ENCODE data around the gene LASP1. TPM values are rescaled to one million over a fixed set of nuclear protein-coding genes. Genes with fewer than 3 reads are reported as not detected.
A peak's percentile ranks its signal among the peaks of the same experiment; 100 is the strongest.

Gene LASP1
- total RNA-seq, 1 donor from 2014 or later, result 69.0 TPM

DNA sequence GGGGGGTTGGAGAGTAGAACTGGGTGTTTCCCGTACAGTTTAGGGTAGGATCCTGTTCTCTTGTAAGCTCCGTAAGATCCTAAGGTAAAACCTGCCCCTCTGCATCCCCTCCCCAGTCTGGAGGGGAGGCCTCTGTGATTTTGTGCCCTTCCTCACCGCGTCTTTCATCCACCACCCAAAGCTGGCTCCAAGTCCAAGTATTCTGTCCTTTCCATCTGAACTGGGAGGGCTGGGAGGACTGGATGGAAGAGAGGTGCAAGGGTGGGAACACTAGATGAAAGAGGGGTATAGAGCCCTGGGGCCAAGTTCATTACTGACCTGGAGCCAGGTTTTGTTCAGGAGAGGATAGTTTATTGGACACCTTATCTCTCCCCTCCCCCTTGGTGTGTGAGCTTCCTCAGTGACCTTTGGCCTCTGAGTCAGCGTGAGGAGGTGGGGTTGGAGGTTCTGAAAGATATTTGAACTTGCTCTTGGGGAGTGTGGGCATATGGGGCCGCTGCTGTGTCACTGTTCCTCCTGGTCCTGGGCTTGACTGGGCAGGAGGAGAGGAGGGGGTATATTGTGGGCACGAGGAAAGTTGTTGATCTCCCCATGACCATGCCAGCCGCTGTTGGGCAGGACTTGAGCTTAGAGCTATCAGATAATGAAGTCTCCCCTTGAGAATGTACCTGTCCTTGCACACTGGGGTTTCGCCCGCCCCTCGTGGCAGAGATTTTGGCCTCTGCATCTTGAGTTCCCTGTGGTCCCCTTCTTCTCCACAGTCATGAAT is 1.6 kb downstream of the LASP1 start:
- peak in 1 of 2 donors; percentile 41 for TF ChIP-seq POLR2AphosphoS5 (IDR thresholded peaks at IDR 0.05; ENCODE audit: insufficient read depth in 1 of 2, low read depth in 1 of 2)
- TF ChIP-seq, protein P1, sequence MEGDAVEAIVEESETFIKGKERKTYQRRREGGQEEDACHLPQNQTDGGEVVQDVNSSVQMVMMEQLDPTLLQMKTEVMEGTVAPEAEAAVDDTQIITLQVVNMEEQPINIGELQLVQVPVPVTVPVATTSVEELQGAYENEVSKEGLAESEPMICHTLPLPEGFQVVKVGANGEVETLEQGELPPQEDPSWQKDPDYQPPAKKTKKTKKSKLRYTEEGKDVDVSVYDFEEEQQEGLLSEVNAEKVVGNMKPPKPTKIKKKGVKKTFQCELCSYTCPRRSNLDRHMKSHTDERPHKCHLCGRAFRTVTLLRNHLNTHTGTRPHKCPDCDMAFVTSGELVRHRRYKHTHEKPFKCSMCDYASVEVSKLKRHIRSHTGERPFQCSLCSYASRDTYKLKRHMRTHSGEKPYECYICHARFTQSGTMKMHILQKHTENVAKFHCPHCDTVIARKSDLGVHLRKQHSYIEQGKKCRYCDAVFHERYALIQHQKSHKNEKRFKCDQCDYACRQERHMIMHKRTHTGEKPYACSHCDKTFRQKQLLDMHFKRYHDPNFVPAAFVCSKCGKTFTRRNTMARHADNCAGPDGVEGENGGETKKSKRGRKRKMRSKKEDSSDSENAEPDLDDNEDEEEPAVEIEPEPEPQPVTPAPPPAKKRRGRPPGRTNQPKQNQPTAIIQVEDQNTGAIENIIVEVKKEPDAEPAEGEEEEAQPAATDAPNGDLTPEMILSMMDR (IDR thresholded peaks at IDR 0.05), result no peak
- H3K9me3 ChIP-seq, result no peaks in the 10 kb centered on the region
- H3K4me1 ChIP-seq, result peaks cover 69% of the 10 kb centered on the region
- DNase-seq (ENCODE audit: extremely low spot score in 2 of 2), result no peak
- peak overlapping the region; percentile 91 to 96 for H3K4me3 ChIP-seq
- H3K27me3 ChIP-seq, result no peaks in the 10 kb centered on the region
- no peaks in the 10 kb centered on the region for H3K36me3 ChIP-seq
- intact Hi-C loops (cut with DNase I), result loop anchor here (5.0 to 10.0 kb wide), 2 partner anchors 53 to 281 kb away; partner anchors contain the start of genes LASP1NB and PLXDC1
- H3K27ac ChIP-seq, result peak overlapping the region; percentile 95

DNA sequence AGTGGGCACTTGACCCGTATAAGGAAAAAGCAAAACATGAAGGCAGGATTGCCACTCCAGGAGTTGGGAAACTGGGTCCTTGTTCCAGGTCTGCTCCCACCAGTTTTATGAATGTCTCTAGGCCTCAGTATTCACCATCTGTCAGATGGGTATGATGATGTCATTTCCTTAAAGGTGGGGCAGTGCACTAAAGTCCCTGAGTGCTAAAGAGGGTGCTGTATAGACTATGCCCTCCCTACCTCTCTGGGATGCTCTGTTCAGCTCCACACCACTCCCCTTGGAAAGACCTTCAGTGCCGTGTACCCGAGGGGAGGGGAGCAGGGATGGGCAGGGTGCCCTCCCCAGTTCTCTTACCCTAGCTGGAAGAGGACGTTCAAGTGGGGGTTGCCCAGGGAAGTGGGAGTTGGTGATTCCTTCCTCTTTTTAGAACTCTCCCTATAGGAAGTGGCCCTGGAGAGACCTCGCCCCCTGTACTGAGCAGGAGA is 2.2 kb downstream of the LASP1 start:
- no peaks in the 10 kb centered on the region for H3K36me3 ChIP-seq
- peak overlapping the region; percentile 95 for H3K27ac ChIP-seq
- intact Hi-C loops (cut with DNase I), result loop anchor here (5.0 to 10.0 kb wide), 2 partner anchors 53 to 280 kb away; partner anchors contain the start of genes LASP1NB and PLXDC1
- no peak for TF ChIP-seq POLR2AphosphoS5 (IDR thresholded peaks at IDR 0.05; ENCODE audit: insufficient read depth in 1 of 2, low read depth in 1 of 2)
- TF ChIP-seq POLR2A (IDR thresholded peaks at IDR 0.05), result no peak
- TF ChIP-seq, protein P1 (IDR thresholded peaks at IDR 0.05), result no peak
- peak overlapping the region; percentile 91 to 96 for H3K4me3 ChIP-seq
- H3K9me3 ChIP-seq, result no peaks in the 10 kb centered on the region
- H3K27me3 ChIP-seq, result no peaks in the 10 kb centered on the region
- peaks cover 73% of the 10 kb centered on the region for H3K4me1 ChIP-seq
- DNase-seq (ENCODE audit: extremely low spot score in 2 of 2), result no peak

DNA sequence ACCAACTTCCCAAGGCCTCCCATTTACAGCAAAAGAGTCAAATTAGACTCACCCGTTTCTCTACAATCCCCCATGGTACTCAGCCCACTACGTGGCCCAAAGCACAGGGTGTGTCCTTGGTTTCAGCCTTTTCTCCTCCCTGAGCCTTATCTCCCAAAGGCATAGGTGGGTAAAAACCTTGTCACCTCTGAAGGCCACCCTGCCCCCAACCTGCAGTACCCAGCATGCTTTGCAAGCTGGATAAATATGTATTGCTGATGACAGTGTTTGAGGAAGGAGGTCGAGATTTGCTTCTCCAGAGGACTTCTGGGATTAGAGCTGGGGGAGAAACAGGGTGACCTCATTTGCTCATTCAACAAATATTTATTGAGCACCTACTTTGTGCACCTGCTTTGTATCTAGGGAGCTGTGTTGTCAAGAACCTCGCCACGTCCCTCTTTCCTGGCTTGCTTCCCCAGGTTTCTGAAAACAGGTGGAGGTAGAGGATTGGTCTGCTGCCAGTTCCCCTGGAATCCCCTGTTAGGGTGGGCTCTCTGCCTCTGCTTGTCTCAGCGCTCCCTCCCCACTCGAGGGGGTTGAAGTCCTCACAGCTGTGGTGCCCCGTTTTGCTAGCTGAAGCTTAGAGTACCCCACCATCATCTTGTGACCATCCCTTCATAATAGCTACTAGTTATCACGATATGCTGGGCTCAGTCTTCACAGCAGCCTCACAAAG is 3.0 kb downstream of the LASP1 start:
- no peaks in the 10 kb centered on the region for H3K27me3 ChIP-seq
- peak overlapping the region; percentile 7 to 96 for H3K4me3 ChIP-seq
- peaks cover 77% of the 10 kb centered on the region for H3K4me1 ChIP-seq
- TF ChIP-seq POLR2A (IDR thresholded peaks at IDR 0.05) (no peak), POLR2AphosphoS5 (IDR thresholded peaks at IDR 0.05; ENCODE audit: insufficient read depth in 1 of 2, low read depth in 1 of 2) (no peak)
- TF ChIP-seq, protein P1 (IDR thresholded peaks at IDR 0.05), result no peak
- H3K9me3 ChIP-seq, result no peaks in the 10 kb centered on the region
- DNase-seq (ENCODE audit: extremely low spot score in 2 of 2), result no peak
- intact Hi-C loops (cut with DNase I), result loop anchor here (5.0 to 10.0 kb wide), 2 partner anchors 52 to 279 kb away; partner anchors contain the start of genes LASP1NB and PLXDC1
- no peaks in the 10 kb centered on the region for H3K36me3 ChIP-seq
- H3K27ac ChIP-seq, result peak overlapping the region; percentile 95

DNA sequence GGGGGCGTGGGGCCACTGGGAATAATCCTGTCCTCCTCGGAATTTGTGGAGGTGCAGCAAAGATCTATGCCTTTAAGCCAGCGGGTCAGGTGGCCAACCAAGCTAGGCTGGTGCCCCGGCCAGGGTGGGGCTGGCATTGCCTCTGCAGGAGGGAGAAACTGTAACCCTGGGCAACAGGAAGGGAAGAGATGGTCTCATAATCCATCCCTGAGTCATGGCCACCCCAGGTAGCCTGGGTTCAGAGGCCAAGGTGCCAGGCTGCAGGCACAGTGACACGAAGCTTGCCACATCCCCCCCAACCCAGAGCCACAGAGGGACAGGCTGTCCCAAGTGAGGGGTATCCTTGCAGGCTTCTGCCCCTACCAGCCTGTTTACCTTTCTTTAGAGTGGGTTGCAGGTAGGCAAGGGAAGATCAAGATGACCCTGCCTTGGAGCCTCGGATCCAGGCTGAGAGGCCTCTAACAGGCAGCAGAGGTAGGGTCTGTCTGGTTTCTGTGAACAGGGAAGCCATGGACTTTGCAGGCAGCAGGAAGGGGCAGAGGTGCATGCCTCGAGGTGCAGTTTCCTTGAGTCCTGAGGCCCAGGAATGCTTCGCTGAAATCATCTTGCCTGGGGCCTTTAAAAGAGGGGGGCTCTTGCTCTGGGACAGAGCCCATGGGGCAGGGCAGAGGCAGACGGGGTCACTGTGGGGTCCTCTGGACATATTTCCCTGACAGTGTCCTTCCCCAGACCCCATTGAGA is 4.0 kb downstream of the LASP1 start:
- Histone ChIP-seq H3K36me3 (peaks cover 0 to 8% of the 10 kb centered on the region in 2 donors), H3K4me1 (peaks cover 78% of the 10 kb centered on the region), H3K27me3 (no peaks in the 10 kb centered on the region), H3K4me3 (peak overlapping the region; percentile 7 to 19), H3K27ac (peak overlapping the region; percentile 95), H3K9me3 (no peaks in the 10 kb centered on the region)
- intact Hi-C loops (cut with DNase I), result loop anchor here (5.0 to 10.0 kb wide), 2 partner anchors 51 to 278 kb away; partner anchors contain the start of genes LASP1NB and PLXDC1
- no peak for TF ChIP-seq POLR2AphosphoS5 (IDR thresholded peaks at IDR 0.05; ENCODE audit: insufficient read depth in 1 of 2, low read depth in 1 of 2)
- TF ChIP-seq POLR2A (IDR thresholded peaks at IDR 0.05), result no peak
- TF ChIP-seq, protein P1 (IDR thresholded peaks at IDR 0.05), result no peak
- no peak for DNase-seq (ENCODE audit: extremely low spot score in 2 of 2)
